Thoracic aorta (tissue), 2 donors: ENCODE measurements around the gene USH1G. TPM values are rescaled to one million over a fixed set of nuclear protein-coding genes. Genes with fewer than 3 reads are reported as not detected.

Experiments used
- ATAC-seq: fragments of 150-250 bp; one replicate; pipeline ENCODE4 v1.8.0; 2017; ENCODE audit warnings: low read depth; ENCODE audit not compliant: insufficient number of reproducible peaks, low FRiP score
- DNase-seq: peaks from one replicate; pipeline ENCODE4 v3.0.0-alpha.2; 2020; ENCODE audit warnings: low spot score
- H3K27ac ChIP-seq, 2 donors: fragments of 200-600 bp; sonication (generic); 1 replicate in 1 of 2; 2 replicates in 1 of 2; pipeline ENCODE4 v1.5.1; 2016; ENCODE audit warnings: mild to moderate bottlenecking in 2 of 2, moderate library complexity in 2 of 2
- H3K27me3 ChIP-seq: fragments of 200-600 bp; sonication (generic); replicated peaks from 2 replicates; pipeline ENCODE4 v1.6.0; 2016; ENCODE audit warnings: mild to moderate bottlenecking; ENCODE audit not compliant: insufficient read depth
- H3K36me3 ChIP-seq: fragments of 200-600 bp; sonication (generic); one replicate; pipeline ENCODE4 v1.5.1; 2016
- H3K4me1 ChIP-seq, 2 donors: fragments of 200-600 bp; sonication (generic); 1 replicate in 1 of 2; 2 replicates in 1 of 2; pipeline versions ENCODE4 v1.5.1 to v1.6.0; 2016; ENCODE audit warnings: low read depth in 2 of 2, mild to moderate bottlenecking in 1 of 2; ENCODE audit not compliant: control insufficient read depth in 1 of 2
- H3K4me3 ChIP-seq: fragments of 200-600 bp; sonication (generic); 2 replicates; pipeline ENCODE4 v1.5.1; 2016; ENCODE audit warnings: mild to moderate bottlenecking
- H3K9me3 ChIP-seq: fragments of 200-600 bp; sonication (generic); 2 replicates; pipeline ENCODE4 v1.5.1; 2016
- CTCF ChIP-seq: fragments of 200-600 bp; sonication (generic); IDR thresholded peaks from one replicate; pipeline ENCODE4 v1.5.1; 2019; ENCODE audit warnings: antibody characterized with exemption
- total RNA-seq, 2 donors: library from RNA; depleted of rRNA; stranded (reverse); fragments of >200 nt; gene quantifications; one replicate each; pipeline versions ENCODE4 v1.1.0 to v1.2.3, GENCODE V29; 2016

The USH1G gene
- total RNA-seq, 2 donors from 2014 or later = not detected

DNA sequence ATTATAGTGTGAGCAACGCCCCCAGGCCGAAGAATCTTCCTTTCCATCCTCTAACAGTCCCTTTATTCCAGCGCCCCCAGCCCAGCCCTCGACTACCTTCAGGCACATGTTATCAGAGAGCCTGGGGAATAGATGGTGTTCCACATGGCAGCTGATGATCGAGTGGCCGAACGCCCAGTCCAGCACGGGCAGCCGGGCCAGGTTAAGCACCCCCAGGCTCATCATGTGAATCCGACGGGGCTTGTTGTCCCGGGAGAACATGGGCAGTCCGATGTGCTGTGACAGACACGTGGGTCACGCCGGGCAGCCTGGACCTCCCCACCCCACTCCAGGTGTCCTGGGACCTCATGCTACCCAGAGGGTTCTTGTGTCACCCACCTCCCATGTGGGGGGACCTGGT, 43.7 kb downstream of the USH1G start:
- no peak for TF ChIP-seq CTCF
- no peaks in the 10 kb centered on the region for H3K4me1 ChIP-seq
- no peaks in the 10 kb centered on the region for H3K27me3 ChIP-seq
- DNase-seq (no peak), ATAC-seq (no peak)
- H3K4me3 ChIP-seq = no peak overlapping the region
- no peak overlapping the region for H3K27ac ChIP-seq
- H3K36me3 ChIP-seq = no peaks in the 10 kb centered on the region
- no peaks in the 10 kb centered on the region for H3K9me3 ChIP-seq

- Histone ChIP-seq H3K9me3 (no peaks in the 10 kb centered on the region), H3K27me3 (no peaks in the 10 kb centered on the region), H3K27ac (no peak overlapping the region), H3K4me3 (no peak overlapping the region), H3K36me3 (no peaks in the 10 kb centered on the region), H3K4me1 (no peaks in the 10 kb centered on the region)
- TF ChIP-seq CTCF = no peak
- no peak for ATAC-seq
- DNase-seq = no peak
Measured at GRCh38 chr17:74878658-74879057, 44.4 kb downstream of the USH1G start.

GRCh38 chr17:74877592-74878548, 45.2 kb downstream of the USH1G start:
- no peaks in the 10 kb centered on the region for H3K27me3 ChIP-seq
- ATAC-seq (no peak), DNase-seq (no peak)
- no peaks in the 10 kb centered on the region for H3K4me1 ChIP-seq
- TF ChIP-seq CTCF = no peak
- no peak overlapping the region for H3K4me3 ChIP-seq
- H3K9me3 ChIP-seq = no peaks in the 10 kb centered on the region
- no peaks in the 10 kb centered on the region for H3K36me3 ChIP-seq
- no peak overlapping the region for H3K27ac ChIP-seq

GRCh38 chr17:74875977-74876593, 47.0 kb downstream of the USH1G start:
- no peak overlapping the region for H3K27ac ChIP-seq
- TF ChIP-seq CTCF = no peak
- no peak for DNase-seq
- H3K4me1 ChIP-seq = peaks cover 9 to 15% of the 10 kb centered on the region in 2 donors
- H3K36me3 ChIP-seq = no peaks in the 10 kb centered on the region
- no peak overlapping the region for H3K4me3 ChIP-seq
- no peaks in the 10 kb centered on the region for H3K27me3 ChIP-seq
- no peaks in the 10 kb centered on the region for H3K9me3 ChIP-seq
- no peak for ATAC-seq

DNA sequence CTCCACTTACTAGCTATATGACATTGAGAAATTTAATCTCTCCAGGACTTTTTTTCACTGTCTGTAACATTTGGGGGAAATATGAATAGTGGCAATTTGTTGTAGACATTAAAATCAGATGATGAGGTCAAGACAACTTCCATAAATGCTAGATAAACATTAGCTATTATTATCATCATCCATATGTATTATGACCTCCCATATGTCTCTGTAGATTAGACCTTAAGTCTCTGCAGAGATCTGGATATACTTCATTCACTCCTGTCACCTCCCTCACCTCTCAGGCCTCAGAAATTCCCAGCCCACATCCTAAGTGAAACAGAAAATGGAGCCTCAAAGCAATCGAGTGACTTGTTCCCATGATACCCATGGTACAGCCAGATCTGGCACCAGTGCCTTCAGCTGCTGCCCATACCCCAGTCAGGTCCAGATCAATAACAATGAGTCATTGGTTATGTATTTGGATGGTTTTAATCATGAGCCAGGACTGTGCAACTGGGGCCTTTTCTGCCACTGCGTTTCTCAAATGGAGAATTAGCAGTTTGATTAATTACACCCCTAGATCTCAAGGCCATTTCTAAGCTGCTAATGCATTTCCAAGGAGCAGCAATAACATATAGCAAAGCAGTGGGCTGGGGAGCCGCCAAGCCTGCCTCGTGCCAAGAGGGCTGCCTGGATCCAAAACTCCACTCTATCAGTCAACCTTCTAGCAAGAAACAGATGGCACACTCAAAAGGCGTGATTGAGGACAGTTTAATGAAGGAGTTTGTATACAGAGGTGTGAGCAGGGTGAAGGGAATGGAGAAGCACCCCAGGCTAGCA, 47.7 kb downstream of the USH1G start:
- Histone ChIP-seq H3K27me3 (no peaks in the 10 kb centered on the region), H3K9me3 (no peaks in the 10 kb centered on the region), H3K4me1 (peaks cover 9 to 15% of the 10 kb centered on the region in 2 donors), H3K4me3 (no peak overlapping the region), H3K36me3 (no peaks in the 10 kb centered on the region), H3K27ac (no peak overlapping the region)
- DNase-seq (no peak), ATAC-seq (no peak)
- no peak for TF ChIP-seq CTCF
